ENCODE results near the gene TMEM62. TPM values are rescaled to one million over a fixed set of nuclear protein-coding genes. Genes with fewer than 3 reads are reported as not detected.

Gene TMEM62
- polyA plus RNA-seq, 1 donor (not counting 4 experiments of a cell fraction or from before 2014, with no cell fraction given), result 5.5 TPM

- Histone ChIP-seq H3K9ac (ENCODE audit: control insufficient read depth, extremely low read depth, insufficient read depth, low read length) (no peak overlapping the region), H3K4me1 (ENCODE audit: control insufficient read depth, extremely low read depth, insufficient read depth, low read length) (peaks cover 9% of the 10 kb centered on the region), H2AFZ (ENCODE audit: control insufficient read depth, low read length) (no peak overlapping the region), H3K27me3 (ENCODE audit: control insufficient read depth, extremely low read depth, insufficient read depth, low read length) (no peaks in the 10 kb centered on the region), H3K9me3 (ENCODE audit: control insufficient read depth, low read depth, low read length) (no peaks in the 10 kb centered on the region), H3K9me1 (ENCODE audit: control insufficient read depth, extremely low read depth, insufficient read depth, low read length) (no peaks in the 10 kb centered on the region), H3K4me2 (ENCODE audit: control insufficient read depth, extremely low read depth, insufficient read depth, low read depth, low read length) (no peak overlapping the region), H3K27ac (ENCODE audit: control insufficient read depth, insufficient read depth, low read length) (no peak overlapping the region), H3K4me3 (ENCODE audit: control insufficient read depth in 2 of 3, extremely low read depth in 1 of 3, insufficient read depth in 2 of 3, low read depth in 1 of 3, low read length in 3 of 3) (no peak overlapping the region), H4K20me1 (ENCODE audit: control insufficient read depth, extremely low read depth, insufficient read depth, low read length) (no peaks in the 10 kb centered on the region), H3K36me3 (ENCODE audit: control insufficient read depth in 2 of 2, extremely low read depth in 1 of 2, insufficient read depth in 2 of 2, low read length in 2 of 2) (no peaks in the 10 kb centered on the region), H3K79me2 (ENCODE audit: control insufficient read depth, insufficient read depth, low read length) (no peaks in the 10 kb centered on the region)
- dilution Hi-C loops (cut with MboI; ENCODE audit: extremely low pct_ligation_motif_present, low sequenced_read_pairs), result no loop called here
- no peak for DNase-seq (ENCODE audit: low read depth, low spot score)
- TF ChIP-seq CTCF (optimal IDR thresholded peaks at IDR 0.05 in 1 of 3, IDR thresholded peaks at IDR 0.05 in 1 of 3, conservative IDR thresholded peaks at IDR 0.05 in 1 of 3; ENCODE audit: extremely low read depth in 1 of 3, insufficient read depth in 2 of 3, low read length in 3 of 3) (no peak), EZH2 (IDR thresholded peaks at IDR 0.05; ENCODE audit: low read length) (no peak)
- FAIRE-seq, result no peak
Observed at GRCh38 chr15:43118829-43119228, 14.6 kb upstream of the TMEM62 start.

- Histone ChIP-seq H3K9me3 (ENCODE audit: control insufficient read depth, low read depth, low read length) (no peaks in the 10 kb centered on the region), H3K4me2 (ENCODE audit: control insufficient read depth, extremely low read depth, insufficient read depth, low read depth, low read length) (no peak overlapping the region), H3K27me3 (ENCODE audit: control insufficient read depth, extremely low read depth, insufficient read depth, low read length) (no peaks in the 10 kb centered on the region), H3K9ac (ENCODE audit: control insufficient read depth, extremely low read depth, insufficient read depth, low read length) (no peak overlapping the region), H3K4me3 (ENCODE audit: control insufficient read depth in 2 of 3, extremely low read depth in 1 of 3, insufficient read depth in 2 of 3, low read depth in 1 of 3, low read length in 3 of 3) (no peak overlapping the region), H3K36me3 (ENCODE audit: control insufficient read depth in 2 of 2, extremely low read depth in 1 of 2, insufficient read depth in 2 of 2, low read length in 2 of 2) (no peaks in the 10 kb centered on the region), H4K20me1 (ENCODE audit: control insufficient read depth, extremely low read depth, insufficient read depth, low read length) (no peaks in the 10 kb centered on the region), H3K27ac (ENCODE audit: control insufficient read depth, insufficient read depth, low read length) (no peak overlapping the region), H3K9me1 (ENCODE audit: control insufficient read depth, extremely low read depth, insufficient read depth, low read length) (no peaks in the 10 kb centered on the region), H2AFZ (ENCODE audit: control insufficient read depth, low read length) (no peak overlapping the region), H3K79me2 (ENCODE audit: control insufficient read depth, insufficient read depth, low read length) (no peaks in the 10 kb centered on the region), H3K4me1 (ENCODE audit: control insufficient read depth, extremely low read depth, insufficient read depth, low read length) (peaks cover 9% of the 10 kb centered on the region)
- dilution Hi-C loops (cut with MboI; ENCODE audit: extremely low pct_ligation_motif_present, low sequenced_read_pairs), result no loop called here
- FAIRE-seq, result no peak
- no peak for TF ChIP-seq CTCF (optimal IDR thresholded peaks at IDR 0.05 in 1 of 3, IDR thresholded peaks at IDR 0.05 in 1 of 3, conservative IDR thresholded peaks at IDR 0.05 in 1 of 3; ENCODE audit: extremely low read depth in 1 of 3, insufficient read depth in 2 of 3, low read length in 3 of 3)
- TF ChIP-seq EZH2 (IDR thresholded peaks at IDR 0.05; ENCODE audit: low read length), result no peak
- no peak for DNase-seq (ENCODE audit: low read depth, low spot score)
Observed at GRCh38 chr15:43121863-43122262, 11.5 kb upstream of the TMEM62 start.
